HFFc6 (cell line): ENCODE data around the gene INPP1. TPM values are rescaled to one million over a fixed set of nuclear protein-coding genes. Genes with fewer than 3 reads are reported as not detected.

Experiments
- DNase-seq: peaks from one replicate; pipeline ENCODE4 v3.0.0-alpha.2; 2018
- H3K27ac Mint-ChIP-seq: 2 replicates; pipeline ENCODE4 v1.8.0; 2020; ENCODE audit warnings: mild to moderate bottlenecking, mixed read lengths
- H3K27me3 Mint-ChIP-seq: 2 replicates; pipeline ENCODE4 v1.8.0; 2021; ENCODE audit warnings: mild to moderate bottlenecking, moderate library complexity, mixed read lengths; ENCODE audit not compliant: insufficient read depth
- H3K36me3 Mint-ChIP-seq: 2 replicates; pipeline ENCODE4 v1.8.0; 2021; ENCODE audit warnings: low read depth, mixed read lengths
- H3K4me1 Mint-ChIP-seq: 2 replicates; pipeline ENCODE4 v1.8.0; 2020; ENCODE audit warnings: low read depth, mixed read lengths
- H3K4me3 Mint-ChIP-seq: 2 replicates; pipeline ENCODE4 v1.8.0; 2020; ENCODE audit warnings: mild to moderate bottlenecking, moderate library complexity, mixed read lengths
- H3K9me3 Mint-ChIP-seq: 2 replicates; pipeline ENCODE4 v1.8.0; 2020; ENCODE audit warnings: mild to moderate bottlenecking, mixed read lengths
- CTCF ChIP-seq: fragments of 200-600 bp; sonication (generic); IDR thresholded peaks from 2 replicates; pipeline ENCODE4 v1.5.0; 2021; ENCODE audit warnings: antibody characterized with exemption, mild to moderate bottlenecking
- total RNA-seq, 6 experiments: library from RNA; stranded (reverse); fragmentation: NEBNext Ultra II Directional; extraction: Animal tissue kit (Norgen Biotek cat#: 25700); gene quantifications; 2 replicates in 1 of 6; 3 replicates in 5 of 6; pipeline ENCODE4 v1.2.3, GENCODE V29; 2021

INPP1 gene
- total RNA-seq, 6 experiments from 2014 or later = 13.6 to 16.2 (median 15.7) TPM

GRCh38 chr2:190342611-190343010 is 778 bp upstream of the INPP1 start:
- Mint-ChIP-seq H3K27ac (no peak overlapping the region), H3K27me3 (no peaks in the 10 kb centered on the region), H3K36me3 (no peaks in the 10 kb centered on the region; the same call in 1 of the 2 replicates), H3K9me3 (no peaks in the 10 kb centered on the region), H3K4me3 (no peak overlapping the region), H3K4me1 (peaks cover 27% of the 10 kb centered on the region)
- TF ChIP-seq CTCF = no peak
- no peak for DNase-seq

- Mint-ChIP-seq H3K36me3 (no peaks in the 10 kb centered on the region; the same call in 1 of the 2 replicates), H3K27ac (peak overlapping the region; percentile 82), H3K4me3 (peak overlapping the region; percentile 85), H3K27me3 (no peaks in the 10 kb centered on the region), H3K9me3 (no peaks in the 10 kb centered on the region), H3K4me1 (peaks cover 27% of the 10 kb centered on the region)
- TF ChIP-seq CTCF = no peak
- DNase-seq = no peak
These were observed 277 bp upstream of the INPP1 start for GRCh38 chr2:190343089-190343535.

- no peaks in the 10 kb centered on the region; the same call in 1 of the 2 replicates for H3K36me3 Mint-ChIP-seq
- peak overlapping the region; percentile 96 for H3K4me3 Mint-ChIP-seq
- H3K4me1 Mint-ChIP-seq = peaks cover 27% of the 10 kb centered on the region
- H3K9me3 Mint-ChIP-seq = no peaks in the 10 kb centered on the region
- peak; percentile 50; the same call in 1 of the 2 replicates for TF ChIP-seq CTCF
- DNase-seq = peak; percentile 7
- no peaks in the 10 kb centered on the region for H3K27me3 Mint-ChIP-seq
- H3K27ac Mint-ChIP-seq = peak overlapping the region; percentile 78
These were observed 963 bp downstream of the INPP1 start for GRCh38 chr2:190344276-190344827.

GRCh38 chr2:190350371-190350770 is 7.0 kb downstream of the INPP1 start:
- Mint-ChIP-seq H3K27me3 (no peaks in the 10 kb centered on the region), H3K4me3 (no peak overlapping the region), H3K36me3 (no peaks in the 10 kb centered on the region; the same call in 1 of the 2 replicates), H3K4me1 (peaks cover 6% of the 10 kb centered on the region), H3K27ac (no peak overlapping the region), H3K9me3 (no peaks in the 10 kb centered on the region)
- TF ChIP-seq CTCF = no peak
- DNase-seq = no peak

- TF ChIP-seq CTCF = no peak
- DNase-seq = no peak
- no peak overlapping the region for H3K27ac Mint-ChIP-seq
- H3K36me3 Mint-ChIP-seq = no peaks in the 10 kb centered on the region
- H3K9me3 Mint-ChIP-seq = no peaks in the 10 kb centered on the region
- H3K4me3 Mint-ChIP-seq = no peak overlapping the region
- H3K4me1 Mint-ChIP-seq = no peaks in the 10 kb centered on the region
- H3K27me3 Mint-ChIP-seq = no peaks in the 10 kb centered on the region
These were observed 8.6 kb downstream of the INPP1 start for GRCh38 chr2:190351955-190352354.
